Hematopoietic multipotent progenitor cell (in vitro differentiated cells): Measurements from ENCODE around the gene OR4D11. TPM values are rescaled to one million over a fixed set of nuclear protein-coding genes. Genes with fewer than 3 reads are reported as not detected.
"Not testable (repeated sequence)": the region's sequence is repeated elsewhere in the genome, so short reads cannot be mapped to it uniquely, and the experiment has no call there.

Source experiments
- DNase-seq, 3 donors: peaks; one replicate each; pipeline ENCODE4 v3.0.0-alpha.2; 2011 to 2015; ENCODE audit warnings: low read depth in 2 of 3, low spot score in 2 of 3
- total RNA-seq: library from RNA; depleted of rRNA; stranded (reverse); fragments of >200 nt; gene quantifications from one replicate; pipeline ENCODE4 v1.2.3, GENCODE V29; 2012

The OR4D11 gene
- not detected for total RNA-seq

DNA sequence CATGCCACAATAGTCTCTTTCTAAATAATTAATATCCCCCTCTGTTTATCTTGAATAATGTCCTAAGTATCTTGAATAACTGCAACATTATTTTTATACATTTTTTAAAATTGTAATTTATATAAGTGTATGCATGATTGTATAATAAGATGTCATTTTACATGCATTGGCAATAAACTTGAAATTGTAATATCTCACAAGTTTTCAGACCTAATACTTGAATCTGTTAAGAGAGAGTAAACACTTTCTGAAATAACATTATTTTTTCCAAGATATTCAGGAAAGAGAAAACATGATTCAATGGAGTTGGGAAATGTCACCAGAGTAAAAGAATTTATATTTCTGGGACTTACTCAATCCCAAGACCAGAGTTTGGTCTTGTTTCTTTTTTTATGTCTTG lies at the start of gene OR4D11:
Gene OR4D11, plus strand, starts transcription at position 301 of the 400 bp plus-strand sequence. Its CDS starts 0 bp downstream, at position 301.
- DNase-seq = no peak

DNA sequence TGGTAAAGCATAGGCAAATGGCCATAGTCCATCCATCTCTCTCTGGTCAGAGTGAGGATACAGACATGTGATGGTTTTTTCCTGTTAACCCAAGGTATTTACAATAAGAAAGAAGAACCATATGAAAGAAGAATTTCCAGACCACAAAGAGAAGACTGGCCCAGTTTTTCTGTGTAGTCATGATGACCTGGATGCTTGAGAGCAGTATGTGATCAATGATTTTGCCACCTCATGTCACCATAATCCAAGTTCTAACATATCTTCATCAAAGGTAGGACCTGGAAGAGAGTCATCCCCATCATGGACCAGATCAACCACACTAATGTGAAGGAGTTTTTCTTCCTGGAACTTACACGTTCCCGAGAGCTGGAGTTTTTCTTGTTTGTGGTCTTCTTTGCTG lies 46.7 kb upstream of the OR4D11 start, which contains the start of gene OR4D6:
Gene OR4D6, plus strand, starts transcription at position 301 of the 400 bp plus-strand sequence. Its CDS starts 0 bp downstream, at position 301.
- DNase-seq = no peak

DNA sequence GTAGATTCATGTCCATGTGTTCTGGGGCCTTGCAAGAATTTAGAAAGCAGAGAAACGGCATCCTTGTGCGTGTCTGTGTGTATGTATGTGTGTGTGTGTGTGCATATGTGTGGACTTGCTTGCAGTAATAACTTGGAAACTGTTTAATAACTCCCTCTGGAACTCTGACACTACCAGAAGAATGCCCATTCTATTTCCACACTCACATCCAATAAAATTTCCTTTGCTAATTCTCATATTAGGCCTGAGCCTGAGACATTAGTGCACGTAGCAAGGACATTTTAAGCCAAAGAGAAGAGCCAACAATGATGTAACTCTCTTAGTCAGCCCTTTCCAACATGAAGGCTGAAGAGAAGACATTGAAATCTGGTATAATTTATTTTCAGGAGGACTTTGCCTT lies 43.5 kb upstream of the OR4D11 start:
- DNase-seq = no peak

DNA sequence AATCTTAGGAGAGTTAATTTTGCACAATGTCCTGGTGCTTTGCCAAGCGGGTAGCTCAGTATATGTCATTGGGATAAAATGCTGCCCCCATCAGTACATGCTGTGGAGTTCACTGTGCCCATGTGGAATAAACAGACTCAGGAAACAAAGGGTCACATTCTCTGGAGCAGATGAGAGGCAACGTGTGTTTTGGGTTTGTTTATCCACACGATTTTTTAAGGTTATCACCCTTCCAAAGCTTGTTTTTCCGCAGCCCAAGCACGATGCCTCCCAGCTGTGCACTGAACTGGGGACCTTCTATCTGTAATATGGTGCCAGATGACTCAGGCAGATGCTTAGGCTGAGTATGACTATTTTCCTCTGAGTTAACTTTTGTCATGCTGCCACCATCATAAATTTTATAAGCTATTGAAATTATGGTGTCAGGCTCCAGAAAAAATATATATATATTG lies 40.2 kb upstream of the OR4D11 start:
- no peak for DNase-seq

DNA sequence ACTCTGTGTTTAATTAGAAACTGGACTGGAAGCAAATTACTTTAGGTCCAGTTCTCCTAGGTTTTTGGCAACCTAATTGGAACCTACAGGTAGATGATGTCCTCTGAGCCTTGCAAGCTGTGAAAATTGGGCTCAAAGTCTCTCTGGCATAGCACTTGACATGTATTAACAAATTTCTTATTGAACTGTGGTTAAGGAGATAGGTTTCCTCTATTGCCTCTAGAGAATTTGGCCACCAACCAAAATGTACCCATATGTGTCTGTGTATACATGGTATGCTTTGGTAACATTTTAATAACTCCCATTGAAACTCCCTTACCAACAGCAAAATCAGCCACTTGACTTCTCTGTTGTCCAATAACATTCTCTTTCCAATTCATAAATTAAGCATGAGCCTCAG lies 30.4 kb upstream of the OR4D11 start, which contains the start of gene OR4D10:
Gene OR4D10, plus strand, starts transcription at position 301 of the 400 bp plus-strand sequence. CDS start 4,115 bp downstream, outside the sequence.
- DNase-seq = no peak

DNA sequence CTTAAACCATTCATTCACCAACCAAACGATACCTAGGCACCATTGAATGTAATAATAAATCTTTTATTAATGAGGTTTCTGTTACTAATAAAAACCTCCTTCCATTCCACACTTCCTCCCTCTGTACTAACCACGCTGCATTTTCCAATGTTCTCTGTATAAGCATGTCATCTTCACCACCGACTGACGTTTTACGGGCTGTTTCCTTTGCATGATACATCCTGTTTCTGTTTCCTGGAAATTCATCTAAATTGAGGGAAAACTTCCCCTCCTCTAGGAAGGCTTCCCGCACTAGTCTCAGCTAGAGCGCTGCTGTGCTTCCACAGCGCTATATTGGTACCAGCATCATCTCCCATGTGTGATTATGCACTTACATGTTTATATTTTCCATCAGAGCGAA lies 28.2 kb upstream of the OR4D11 start:
- no peak for DNase-seq

DNA sequence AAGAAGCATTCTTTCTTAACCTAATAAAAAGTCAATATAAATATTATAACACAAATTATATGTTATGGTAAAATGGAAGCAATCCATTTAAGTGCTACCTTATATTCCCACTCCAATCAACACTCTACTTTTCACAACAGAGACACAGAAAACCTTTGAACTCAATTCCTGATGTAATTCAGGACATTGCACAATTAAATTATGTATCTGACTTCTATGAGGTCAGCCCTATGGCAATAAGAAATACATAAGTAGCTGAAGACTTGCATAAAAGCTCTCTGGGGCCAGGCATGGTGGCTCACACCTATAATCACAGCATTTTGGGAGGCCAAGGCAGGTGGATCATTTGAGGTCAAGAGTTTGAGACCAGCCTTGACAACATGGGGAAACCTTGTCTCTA lies 23.5 kb upstream of the OR4D11 start:
- no peak for DNase-seq

DNA sequence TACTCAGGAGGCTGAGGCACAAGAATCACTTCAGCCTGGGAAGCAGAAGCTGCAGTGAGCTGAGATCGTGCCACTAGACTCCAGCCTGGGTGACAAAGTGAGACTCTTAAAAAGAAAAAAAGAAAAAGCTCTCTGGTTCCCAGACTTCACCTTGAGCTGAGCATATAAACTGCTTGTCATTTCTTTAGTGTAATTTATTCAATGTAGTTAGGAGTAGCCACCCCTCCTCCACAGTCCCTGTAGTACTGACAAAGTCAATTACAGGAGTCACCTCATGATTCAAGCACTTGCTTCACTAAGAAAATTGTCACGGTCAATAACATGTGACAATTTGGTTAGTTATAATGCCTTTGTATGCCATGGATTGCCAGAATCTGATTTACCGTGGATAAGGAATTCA lies 23.0 kb upstream of the OR4D11 start:
- no peak for DNase-seq

DNA sequence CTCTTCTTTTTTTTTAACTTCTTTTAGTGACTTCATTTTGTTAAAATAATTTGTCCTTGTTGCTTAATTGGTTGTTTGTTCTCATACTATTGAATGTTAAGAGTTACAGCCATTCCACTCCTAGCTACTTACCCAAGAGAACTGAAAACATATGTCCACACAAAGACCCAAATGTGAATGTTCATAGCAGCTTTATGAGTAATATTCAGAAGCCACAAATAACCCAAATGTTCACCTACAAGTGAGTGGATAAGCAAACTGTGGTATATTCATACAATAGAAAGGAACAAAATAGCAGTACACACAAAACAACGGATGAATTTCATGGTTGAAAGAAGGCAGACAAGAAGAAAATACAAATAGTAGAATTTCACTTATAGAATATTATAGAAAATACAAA lies 1.4 kb upstream of the OR4D11 start:
- DNase-seq = no peak

DNA sequence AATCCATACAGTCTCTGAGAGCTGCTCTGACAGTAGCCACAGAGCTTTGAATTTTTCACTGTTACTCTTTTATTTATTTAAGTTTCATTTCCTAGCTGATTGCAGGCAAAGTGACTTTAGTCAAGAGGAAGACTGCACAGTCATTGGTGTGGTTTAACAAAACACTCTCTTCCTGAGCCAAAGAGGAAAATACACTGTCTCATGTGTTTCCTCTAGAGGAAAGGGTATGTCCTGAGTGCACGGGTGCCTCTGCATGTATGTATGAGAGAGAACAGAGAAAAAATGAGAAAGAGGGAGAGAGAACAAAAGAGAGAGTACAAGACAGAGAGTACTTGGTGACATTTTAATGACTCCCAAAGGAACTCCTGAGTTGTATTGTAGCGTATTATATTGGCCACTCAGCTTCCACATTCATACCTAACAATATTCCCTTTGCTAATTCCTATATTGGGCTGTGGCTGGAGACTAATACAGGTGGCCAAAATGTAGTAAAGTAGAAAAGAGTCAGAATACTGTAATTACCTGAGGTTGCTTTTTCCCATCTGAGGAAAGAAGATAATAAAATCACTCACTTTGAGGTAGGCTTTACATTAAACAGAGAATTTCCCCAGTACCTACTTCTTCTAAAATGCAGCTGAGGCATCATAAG lies 7.7 kb downstream of the OR4D11 start, which contains the start of gene OR4D9:
Gene OR4D9, plus strand, starts transcription at position 599 of the 649 bp plus-strand sequence. CDS start 3,374 bp downstream, outside the sequence.
- DNase-seq = peak in 2 of 3 donors; percentile 65 to 88

DNA sequence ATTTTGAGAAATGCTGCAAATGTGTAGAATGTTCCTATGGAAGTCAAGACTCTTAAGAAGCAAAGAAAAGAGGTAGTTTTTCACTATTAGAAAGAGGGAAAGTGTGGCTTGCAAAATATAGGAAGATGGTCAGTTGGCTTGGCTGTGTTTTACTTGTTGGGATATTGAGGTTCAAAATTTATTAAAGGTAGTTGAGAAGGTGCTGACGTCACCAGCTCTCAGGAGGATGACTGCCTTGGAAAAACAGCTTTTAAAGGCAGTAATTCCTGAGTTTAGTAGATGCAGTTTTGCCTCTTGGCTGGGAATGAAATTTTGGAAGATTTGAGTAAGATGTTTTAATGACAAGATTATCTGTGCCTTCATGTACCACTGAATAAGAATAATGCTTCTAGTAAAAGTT lies 8.3 kb downstream of the OR4D11 start:
- no peak for DNase-seq

DNA sequence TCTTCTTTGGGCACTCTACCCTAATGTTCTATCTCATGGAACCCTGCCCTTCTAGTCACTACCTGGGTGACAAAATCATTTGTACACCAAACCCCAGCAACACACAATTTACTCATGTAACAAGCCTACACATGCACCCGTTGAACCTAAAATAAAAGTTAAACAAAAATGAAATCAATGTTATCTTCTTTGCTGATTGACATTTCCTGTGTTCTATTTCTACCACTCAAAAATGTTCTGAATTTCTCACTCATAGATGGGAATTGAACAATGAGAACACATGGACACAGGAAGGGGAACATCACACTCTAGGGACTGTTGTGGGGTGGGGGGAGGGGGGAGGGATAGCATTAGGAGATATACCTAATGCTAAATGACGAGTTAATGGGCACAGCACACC lies 16.8 kb downstream of the OR4D11 start:
- not testable (repeated sequence) for DNase-seq

DNA sequence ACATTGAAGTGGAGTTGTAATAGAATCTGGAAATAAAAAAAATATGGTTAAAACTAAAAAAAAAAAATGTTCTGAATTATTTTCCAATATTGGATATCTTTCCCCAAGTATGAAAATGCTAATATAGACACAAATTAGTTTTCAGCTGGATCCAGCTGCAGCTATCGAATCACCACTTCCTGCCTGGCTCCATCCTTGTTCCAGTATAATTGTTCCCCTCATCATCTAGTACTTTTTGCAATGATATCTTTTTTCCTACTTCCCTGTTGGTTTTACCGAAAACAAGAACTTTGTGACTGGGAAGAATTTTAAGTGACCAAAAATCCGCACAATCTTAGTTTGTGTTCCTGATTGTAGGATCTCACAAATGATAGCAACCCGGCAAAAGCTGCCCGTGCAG lies 17.4 kb downstream of the OR4D11 start:
- DNase-seq = no peak

DNA sequence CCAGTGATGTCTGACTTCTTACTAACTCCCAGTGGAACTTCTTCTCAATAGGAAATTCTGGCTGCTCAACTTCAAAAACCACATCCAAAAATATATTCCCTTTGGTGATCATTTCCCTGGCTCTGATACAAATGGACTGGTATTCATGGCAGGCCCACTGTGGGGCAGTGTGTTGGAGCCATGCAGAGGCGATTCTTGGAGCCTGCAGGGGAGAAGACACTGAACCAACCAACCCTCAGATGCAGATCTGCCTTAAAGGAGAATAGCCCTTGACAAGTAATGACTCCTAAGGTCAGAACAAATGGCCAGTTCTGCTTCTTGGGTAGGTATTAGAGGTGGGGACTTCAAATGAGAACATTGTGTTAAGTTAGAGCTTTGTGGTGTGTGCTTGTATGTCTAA lies 20.2 kb downstream of the OR4D11 start:
- DNase-seq = no peak

DNA sequence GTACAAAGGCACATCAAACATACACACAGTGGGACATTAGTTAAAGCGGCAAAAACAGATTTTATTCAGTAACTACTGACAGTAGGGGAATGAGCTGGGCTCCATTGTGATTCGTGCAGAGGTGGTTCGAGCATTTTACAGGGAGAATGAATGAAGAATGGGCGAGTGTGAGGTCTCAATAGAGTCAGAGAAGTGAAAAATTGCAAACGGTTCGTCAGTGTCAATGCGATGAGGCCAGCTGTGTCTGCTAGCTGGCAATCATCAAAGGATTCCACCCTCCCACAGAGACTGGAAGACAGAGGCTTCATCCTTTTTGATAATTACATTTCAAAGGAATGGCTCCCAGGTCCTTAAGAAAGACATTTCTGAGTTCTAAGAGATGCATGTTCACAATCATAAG lies 25.3 kb downstream of the OR4D11 start:
- no peak for DNase-seq

DNA sequence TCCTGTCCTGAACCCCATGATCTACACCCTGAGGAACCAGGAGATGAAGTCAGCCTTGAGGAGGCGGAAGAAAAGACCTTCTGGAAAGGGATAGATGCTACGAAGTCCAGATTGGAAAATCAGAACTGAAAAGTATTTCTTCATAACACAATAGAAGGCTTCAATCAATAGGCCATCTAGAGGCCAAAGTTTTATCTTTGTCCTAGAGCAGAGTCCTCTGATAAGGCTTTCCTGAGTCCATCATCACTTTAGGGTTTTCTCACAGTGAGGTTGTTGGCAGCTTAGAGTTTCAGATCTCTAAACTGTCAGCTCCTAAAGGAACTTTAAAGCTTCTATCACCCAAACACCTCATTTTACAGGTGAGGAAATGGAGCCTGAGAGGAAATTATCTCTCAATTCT lies 29.2 kb downstream of the OR4D11 start:
- DNase-seq = no peak

DNA sequence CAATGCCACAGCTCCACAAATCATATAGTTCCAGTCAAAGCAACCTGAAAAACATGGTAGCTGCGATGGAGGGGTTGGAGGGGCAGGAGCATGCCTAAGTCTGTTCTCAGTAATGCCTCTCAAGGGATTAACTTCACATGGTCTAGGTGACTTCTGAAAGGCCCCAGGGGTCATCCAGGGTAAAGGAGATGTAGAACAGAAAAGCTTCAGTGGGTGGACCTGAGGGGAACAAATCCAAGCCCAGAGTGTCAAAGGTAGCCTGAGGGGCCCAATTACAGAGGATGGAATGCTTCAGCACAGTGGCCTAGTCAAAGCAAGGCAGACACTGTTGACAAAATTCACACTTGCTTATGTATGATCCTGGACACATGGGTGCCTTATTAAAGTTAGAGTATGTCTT lies 31.3 kb downstream of the OR4D11 start:
- DNase-seq = no peak

DNA sequence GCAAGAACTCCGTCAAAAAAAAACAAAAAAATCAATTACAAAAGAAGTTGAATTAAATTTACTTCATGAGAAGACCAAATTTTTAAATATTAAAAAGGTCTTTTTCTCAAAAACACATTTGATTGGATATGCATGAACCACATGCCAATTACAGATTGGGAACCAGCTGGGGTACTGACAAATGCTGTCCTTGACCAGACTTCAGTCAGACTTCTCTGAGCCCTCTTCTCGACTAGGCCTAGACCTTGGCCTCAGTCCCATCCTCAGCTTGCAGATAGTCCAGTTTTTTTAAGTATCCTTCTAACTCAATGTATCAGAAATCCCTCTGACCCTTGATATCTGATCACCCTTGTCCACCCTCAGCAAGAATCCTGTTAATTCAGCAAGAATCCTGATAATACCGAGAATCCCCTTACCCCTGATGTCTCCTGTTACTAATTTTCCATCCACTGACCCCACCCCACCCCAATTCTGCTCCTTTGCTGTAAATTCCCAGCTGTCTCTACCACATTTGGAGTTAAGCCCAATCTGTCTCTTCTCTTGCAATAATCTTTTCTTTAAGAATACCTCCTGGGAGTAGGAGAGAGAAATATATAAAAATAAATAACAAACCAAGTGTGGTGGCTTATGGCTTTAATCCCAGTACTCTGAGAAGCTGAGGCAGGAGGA lies 38.9 kb downstream of the OR4D11 start:
- no peak for DNase-seq

DNA sequence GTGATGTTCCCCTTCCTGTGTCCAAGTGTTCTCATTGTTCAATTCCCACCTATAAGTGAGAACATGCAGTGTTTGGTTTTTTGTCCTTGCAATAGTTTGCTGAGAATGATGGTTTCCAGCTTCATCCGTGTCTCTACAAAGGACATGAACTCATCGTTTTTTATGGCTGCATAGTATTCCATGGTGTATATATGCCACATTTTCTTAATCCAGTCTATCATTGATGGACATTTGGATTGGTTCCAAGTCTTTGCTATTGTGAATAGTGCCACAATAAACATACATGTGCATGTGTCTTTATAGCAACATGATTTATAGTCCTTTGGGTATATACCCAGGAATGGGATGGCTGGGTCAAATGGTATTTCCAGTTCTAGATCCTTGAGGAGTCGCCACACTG lies 40.3 kb downstream of the OR4D11 start:
- not testable (repeated sequence) for DNase-seq

DNA sequence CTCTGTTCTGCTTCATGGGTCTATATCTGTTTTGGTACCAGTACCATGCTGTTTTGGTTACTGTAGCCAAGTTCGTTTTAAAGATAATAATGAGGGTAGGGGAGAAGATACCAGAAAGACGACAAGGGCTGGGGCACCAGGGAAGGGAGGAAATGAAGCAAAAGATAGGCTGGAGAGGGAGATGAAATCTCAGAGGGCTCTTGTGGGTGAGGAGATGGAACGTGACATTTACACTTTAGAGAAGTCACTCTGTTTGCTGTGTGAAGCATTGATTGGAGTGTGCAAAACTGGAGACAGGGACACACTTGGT lies 41.4 kb downstream of the OR4D11 start:
- DNase-seq = no peak

DNA sequence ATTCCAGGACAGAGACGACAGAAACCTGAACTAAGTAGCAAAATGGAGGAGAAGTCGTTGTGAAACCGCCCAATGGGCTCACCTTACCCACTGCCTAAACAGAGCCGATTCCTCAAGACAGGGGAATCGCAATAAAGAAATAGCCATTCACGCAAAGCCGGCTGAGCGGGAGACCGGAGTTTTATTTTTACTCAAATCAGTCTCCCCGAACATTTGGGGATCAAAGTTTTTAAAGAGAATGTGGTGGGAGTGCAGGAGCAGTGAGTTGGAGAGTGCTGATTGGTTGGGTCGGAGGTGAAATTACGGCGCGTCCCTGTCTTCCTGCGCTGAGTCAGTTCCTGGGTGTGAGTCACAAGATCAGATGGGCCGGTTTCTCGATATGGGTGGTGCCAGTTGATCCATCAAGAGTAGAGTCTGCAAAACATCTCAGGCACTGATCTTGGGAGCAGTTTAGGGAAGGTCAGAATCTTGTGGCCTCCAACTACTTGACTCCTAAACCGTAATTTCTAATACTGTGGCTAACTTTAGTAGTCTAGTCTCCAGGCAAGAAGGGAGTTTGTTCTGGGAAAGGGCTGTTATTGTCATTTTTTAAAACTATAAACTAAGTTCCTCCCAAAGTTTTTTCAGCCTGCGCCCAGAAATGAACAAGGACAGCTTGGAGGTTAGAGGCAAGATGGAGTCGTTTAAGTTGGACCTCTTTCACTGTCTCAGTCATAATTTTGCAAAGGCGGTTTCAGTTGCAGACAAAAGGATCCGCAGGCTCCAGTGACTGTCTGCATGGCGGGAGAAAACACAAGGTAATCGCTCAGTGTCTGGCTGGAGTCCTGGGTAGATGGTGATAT lies 42.0 kb downstream of the OR4D11 start:
- DNase-seq = no peak
